HepG2 (cell line): ENCODE data around the gene RBM23. TPM values are rescaled to one million over a fixed set of nuclear protein-coding genes. Genes with fewer than 3 reads are reported as not detected.
"Not testable (repeated sequence)": the region's sequence is repeated elsewhere in the genome, so short reads cannot be mapped to it uniquely, and the experiment has no call there.

ENCODE experiments used
- ATAC-seq: fragments of 200-7000 bp; cut with Tn5 transposase; 3 replicates; pipeline ENCODE4 v1.9.1; 2020; ENCODE audit warnings: mild to moderate bottlenecking, moderate library complexity
- BruUV-seq: library from RNA; stranded (reverse); fragments of 400-500 nt; replicated peaks from 2 replicates; lab custom pipeline; 2021; lab: Mats Ljungman, UMichigan
- CTCF ChIA-PET: fragments of 300-600 bp; formaldehyde crosslinking; extraction: SDS; loops from one replicate; lab custom pipeline; 2021; ENCODE audit warnings: low total read pairs, inconsistent platforms, low intra/inter-chr PET ratio; lab: Yijun Ruan, JAX
- POLR2A ChIA-PET: fragments of 350-600 bp; sonication (Branson Sonifier 250); formaldehyde crosslinking; loops from one replicate; lab custom pipeline; 2020; ENCODE audit warnings: antibody characterized with exemption, inconsistent platforms; lab: Yijun Ruan, JAX
- DNase-seq: peaks from one replicate; pipeline ENCODE4 v3.0.0-alpha.2; 2015; ENCODE audit warnings: low spot score
- FAIRE-seq: peaks from 3 replicates; lab custom pipeline; 2011; peaks lifted over from hg19 to GRCh38; lab: Jason Lieb, UNC
- H2AFZ ChIP-seq: one replicate; pipeline ENCODE4 v1.6.1; 2011; ENCODE audit warnings: low read length, inconsistent platforms
- H3K27ac ChIP-seq: fragments of 300-600 bp; 3 replicates; pipeline ENCODE4 v1.8.0; 2011; ENCODE audit warnings: mixed run types, mild to moderate bottlenecking, mixed read lengths, low read length, inconsistent platforms; ENCODE audit not compliant: insufficient read depth; ENCODE audit errors: extremely low read length
- H3K27me3 ChIP-seq, 2 experiments: fragments of 200-600 bp in 1 of 2; 2 replicates in 1 of 2; 3 replicates in 1 of 2; pipeline versions ENCODE4 v1.6.0 to v1.8.0; 2011; ENCODE audit warnings: low read length in 2 of 2, mild to moderate bottlenecking in 2 of 2, moderate library complexity in 2 of 2, inconsistent platforms in 1 of 2; ENCODE audit not compliant: insufficient read depth in 2 of 2, control insufficient read depth in 1 of 2
- H3K36me3 ChIP-seq, 2 experiments: fragments of 200-600 bp in 1 of 2; replicated peaks in 1 of 2; 2 replicates in 1 of 2; 3 replicates in 1 of 2; pipeline versions ENCODE4 v1.5.1 to v1.8.0; 2011; ENCODE audit warnings: low read length in 2 of 2, inconsistent platforms in 1 of 2; ENCODE audit not compliant: insufficient read depth in 2 of 2, control insufficient read depth in 1 of 2
- H3K4me1 ChIP-seq: 2 replicates; pipeline ENCODE4 v1.5.1; 2012; ENCODE audit warnings: low read length, inconsistent platforms; ENCODE audit not compliant: insufficient read depth
- H3K4me2 ChIP-seq: 2 replicates; pipeline ENCODE4 v1.6.0; 2011; ENCODE audit warnings: low read depth, low read length, inconsistent platforms
- H3K4me3 ChIP-seq, 3 experiments: fragments of 200-600 bp in 1 of 3; sonication (generic), shearing (Covaris generic) in 1 of 3; replicated peaks in 1 of 3; 2 replicates each; pipeline ENCODE4 v1.5.1; 2011 to 2016; ENCODE audit warnings: low read length in 3 of 3, inconsistent platforms in 2 of 3, low read depth in 2 of 3, mild to moderate bottlenecking in 2 of 3, control low read depth in 1 of 3, mixed read lengths in 1 of 3; ENCODE audit not compliant: insufficient read depth in 1 of 3
- H3K79me2 ChIP-seq: one replicate; pipeline ENCODE4 v1.6.1; 2011; ENCODE audit warnings: low read length, inconsistent platforms; ENCODE audit not compliant: insufficient read depth
- H3K9ac ChIP-seq: 2 replicates; pipeline ENCODE4 v1.6.0; 2011; ENCODE audit warnings: mild to moderate bottlenecking, low read depth, low read length, inconsistent platforms; ENCODE audit not compliant: insufficient read depth
- H3K9me3 ChIP-seq: 2 replicates; pipeline ENCODE4 v1.5.1; 2012; ENCODE audit warnings: mild to moderate bottlenecking, low read length
- H4K20me1 ChIP-seq: 2 replicates; pipeline ENCODE4 v1.6.0; 2011; ENCODE audit warnings: inconsistent platforms, mild to moderate bottlenecking, low read length, moderate library complexity; ENCODE audit not compliant: insufficient read depth
- FOXP4 ChIP-seq: sonication (generic); formaldehyde crosslinking; IDR thresholded peaks from 2 replicates; pipeline ENCODE4 v1.4.0; 2020; ENCODE audit warnings: missing genetic modification reagents
- GLI4 ChIP-seq: sonication (generic); formaldehyde crosslinking; IDR thresholded peaks from 2 replicates; pipeline ENCODE4 v1.5.1; 2020; ENCODE audit warnings: missing genetic modification reagents, mild to moderate bottlenecking, moderate library complexity, borderline replicate concordance
- KDM5A ChIP-seq: fragments of 200-600 bp; sonication (generic); IDR thresholded peaks from 2 replicates; pipeline ENCODE4 v1.7.0; 2018; ENCODE audit warnings: antibody characterized with exemption, mild to moderate bottlenecking, low read length, borderline replicate concordance
- LRRFIP1 ChIP-seq: sonication (generic); formaldehyde crosslinking; conservative IDR thresholded peaks from 2 replicates; pipeline ENCODE4 v1.4.0; 2020; ENCODE audit warnings: missing genetic modification reagents
- THAP11 ChIP-seq: IDR thresholded peaks from 2 replicates; pipeline ENCODE4 v1.6.1; 2016; ENCODE audit warnings: missing biosample characterization, missing genetic modification reagents
- TOPORS ChIP-seq: sonication (generic); formaldehyde crosslinking; IDR thresholded peaks from 2 replicates; pipeline ENCODE4 v1.8.0; 2023; ENCODE audit warnings: mild to moderate bottlenecking, missing genetic modification reagents
- ZNF770 ChIP-seq: sonication (generic); formaldehyde crosslinking; IDR thresholded peaks from 2 replicates; pipeline ENCODE4 v1.5.0; 2020; ENCODE audit warnings: mild to moderate bottlenecking, missing genetic modification reagents
- ZSCAN31 ChIP-seq: sonication (generic); formaldehyde crosslinking; IDR thresholded peaks from 2 replicates; pipeline ENCODE4 v1.5.0; 2020; ENCODE audit warnings: low read depth, mild to moderate bottlenecking, missing genetic modification reagents
- WGBS: methylation state at CpG from one replicate; pipeline ENCODE4 v1.1.6; 2017; ENCODE audit warnings: low lambda C conversion rate; 5-methylcytosine and 5-hydroxymethylcytosine counted together
- in situ Hi-C: cut with HindIII; loops from 2 replicates; pipeline ENCODE4 v1.10.0; 2017; ENCODE audit warnings: low pct_unique_long_range_greater_than_20kb; ENCODE audit not compliant: extremely low pct_ligation_motif_present
- intact Hi-C: fragments of 100-400 bp; cut with micrococcal nuclease; formaldehyde crosslinking; loops from one replicate; pipeline ENCODE4 v1.10.0; 2022; ENCODE audit not compliant: unreplicated experiment
- polyA plus RNA-seq, 8 experiments: library from polyadenylated mRNA; depleted of rRNA in 3 of 8; stranded (reverse) in 7 of 8; unstranded in 1 of 8; fragments of >200 nt; fragmentation: Illumina TruSeq in 4 of 8; extraction: Trizol in 4 of 8; gene quantifications; 2 replicates each; pipeline versions ENCODE4 v1.2.1 to v1.2.3, GENCODE V29; 2011 to 2016; ENCODE audit warnings: low read depth in 4 of 8, missing spikeins in 1 of 8, mixed read lengths in 1 of 8; ENCODE audit not compliant: insufficient read depth in 1 of 8
- total RNA-seq, 5 experiments: library from RNA; depleted of rRNA; stranded (reverse); fragments of >200 nt; fragmentation: Illumina TruSeq; extraction: Trizol; gene quantifications; 2 replicates each; pipeline ENCODE4 v1.2.3, GENCODE V29; 2016; ENCODE audit warnings: low read depth in 1 of 5

Gene RBM23
- total and polyA plus RNA-seq, 2 of the 13 experiments (the other 11 are each of a cell fraction or from before 2014, with no cell fraction given) = 1.5 to 2.1 TPM

GRCh38 chr14:22914836-22915235 lies 4.1 kb downstream of the RBM23 start:
- H4K20me1 ChIP-seq, H2AFZ ChIP-seq, H3K27me3 ChIP-seq, intact Hi-C loops, H3K4me2 ChIP-seq, H3K79me2 ChIP-seq, H3K27ac ChIP-seq, FAIRE-seq, H3K4me3 ChIP-seq, ATAC-seq, BruUV-seq, in situ Hi-C loops, H3K9ac ChIP-seq, CTCF ChIA-PET, DNase-seq, H3K9me3 ChIP-seq: not testable (repeated sequence)
- TF ChIP-seq GLI4 (CRISPR knock-in tag) = peak; percentile 25; the same call in 1 of the 2 replicates
- H3K36me3 ChIP-seq = peaks cover 2 to 13% of the 10 kb centered on the region in 2 experiments; a peak in 4 of 5 replicates
- H3K4me1 ChIP-seq = peaks cover 33% of the 10 kb centered on the region
- 77% methylated on average over 4 of the region's 4 CpGs for WGBS
- POLR2A ChIA-PET = interaction anchor here (1.0 to 4.9 kb wide), 5 partner anchors 12 to 148 kb away, joined by 3 to 40 read pairs (median 5); partner anchors contain the start of genes OXA1L and PRMT5

GRCh38 chr14:22910916-22911315 lies 8.0 kb downstream of the RBM23 start:
- Histone ChIP-seq H3K4me2 (no peak overlapping the region), H2AFZ (no peak overlapping the region), H3K27me3 (no peaks in the 10 kb centered on the region), H3K79me2 (no peaks in the 10 kb centered on the region)
- no peak for DNase-seq
- POLR2A ChIA-PET = interaction anchor here (1.4 kb wide), 1 partner anchor 40 kb away, joined by 3 read pairs; the partner anchor contains the start of gene LRP10
- WGBS = 72% methylated on average over 5 of the region's 5 CpGs
- no TSS peak for BruUV-seq
- intact Hi-C loops = no loop called here
- TF ChIP-seq LRRFIP1 = no peak
- TF ChIP-seq KDM5A = no peak
- TF ChIP-seq ZSCAN31 (CRISPR knock-in tag) = no peak
- no peak for TF ChIP-seq THAP11
- TF ChIP-seq FOXP4 (CRISPR knock-in tag) = no peak
- TF ChIP-seq TOPORS (CRISPR knock-in tag) = no peak
- TF ChIP-seq ZNF770 (CRISPR knock-in tag) = no peak
- TF ChIP-seq, all 625 proteins: peak for 0
- in situ Hi-C loops = no loop called here
- no peak for FAIRE-seq
- H3K9me3 ChIP-seq = no peaks in the 10 kb centered on the region
- no peak overlapping the region for H3K9ac ChIP-seq
- H3K4me3 ChIP-seq = no peak overlapping the region
- no peaks in the 10 kb centered on the region for H3K36me3 ChIP-seq
- ATAC-seq = no peak
- H4K20me1 ChIP-seq = no peaks in the 10 kb centered on the region
- H3K4me1 ChIP-seq = peaks cover 14% of the 10 kb centered on the region
- CTCF ChIA-PET = no interaction called here
- H3K27ac ChIP-seq = no peak overlapping the region
